Neuronal stem cell (in vitro differentiated cells): ENCODE results near the gene DNAH2.

Source experiments
- DNase-seq: peaks from one replicate; pipeline ENCODE4 v3.0.0-alpha.2; 2013; ENCODE audit warnings: low spot score
- H2AFZ ChIP-seq: one replicate; pipeline ENCODE4 v1.6.1; 2013; ENCODE audit warnings: mild to moderate bottlenecking, low read length, inconsistent platforms
- H2AK5ac ChIP-seq: 2 replicates; pipeline ENCODE4 v1.6.1; 2013; ENCODE audit warnings: low read depth, mild to moderate bottlenecking, inconsistent platforms, low read length, moderate library complexity, mixed read lengths
- H2BK120ac ChIP-seq: 2 replicates; pipeline ENCODE4 v1.6.1; 2013; ENCODE audit warnings: low read depth, mild to moderate bottlenecking, inconsistent platforms, low read length, moderate library complexity, mixed read lengths
- H2BK12ac ChIP-seq: one replicate; pipeline ENCODE4 v1.6.1; 2013; ENCODE audit warnings: low read length, inconsistent platforms
- H2BK15ac ChIP-seq: 2 replicates; pipeline ENCODE4 v1.6.1; 2013; ENCODE audit warnings: mild to moderate bottlenecking, low read length, inconsistent platforms, mixed read lengths
- H2BK5ac ChIP-seq: one replicate; pipeline ENCODE4 v1.6.1; 2013; ENCODE audit warnings: inconsistent platforms, mild to moderate bottlenecking, low read length, moderate library complexity
- H3K14ac ChIP-seq: one replicate; pipeline ENCODE4 v1.6.1; 2013; ENCODE audit warnings: low read length, inconsistent platforms
- H3K18ac ChIP-seq: 2 replicates; pipeline ENCODE4 v1.6.1; 2013; ENCODE audit warnings: low read length, inconsistent platforms
- H3K23ac ChIP-seq: 2 replicates; pipeline ENCODE4 v1.6.1; 2013; ENCODE audit warnings: low read depth, mild to moderate bottlenecking, mixed read lengths, low read length, inconsistent platforms; ENCODE audit not compliant: poor library complexity
- H3K27ac ChIP-seq: replicated peaks from 3 replicates; pipeline ENCODE4 v1.5.1; 2013; ENCODE audit warnings: low read length, inconsistent platforms
- H3K27me3 ChIP-seq, 3 experiments: 2 replicates each; pipeline ENCODE4 v1.6.1; 2013; ENCODE audit warnings: low read length in 3 of 3, mild to moderate bottlenecking in 2 of 3, inconsistent platforms in 1 of 3, low read depth in 1 of 3, mixed read lengths in 1 of 3, moderate library complexity in 1 of 3; ENCODE audit not compliant: control insufficient read depth in 3 of 3, insufficient read depth in 3 of 3
- H3K36me3 ChIP-seq, 2 donors: replicated peaks in 1 of 2; 2 replicates each; pipeline ENCODE4 v1.6.1; 2013; ENCODE audit warnings: low read length in 2 of 2; ENCODE audit not compliant: control insufficient read depth in 2 of 2, insufficient read depth in 2 of 2
- H3K4ac ChIP-seq: 2 replicates; pipeline ENCODE4 v1.6.1; 2013; ENCODE audit warnings: inconsistent platforms, mild to moderate bottlenecking, low read length, moderate library complexity
- H3K4me1 ChIP-seq, 2 donors: 1 replicate in 1 of 2; 2 replicates in 1 of 2; pipeline ENCODE4 v1.6.1; 2013; ENCODE audit warnings: low read length in 2 of 2, low read depth in 1 of 2; ENCODE audit not compliant: control insufficient read depth in 2 of 2, insufficient read depth in 1 of 2
- H3K4me2 ChIP-seq: one replicate; pipeline ENCODE4 v1.6.1; 2013; ENCODE audit warnings: mild to moderate bottlenecking, low read length, inconsistent platforms; ENCODE audit not compliant: insufficient read depth, poor library complexity, severe bottlenecking
- H3K4me3 ChIP-seq, 2 donors: 2 replicates each; pipeline ENCODE4 v1.5.1; 2013; ENCODE audit warnings: low read length in 2 of 2, mild to moderate bottlenecking in 2 of 2, inconsistent platforms in 1 of 2, moderate library complexity in 1 of 2
- H3K79me1 ChIP-seq: one replicate; pipeline ENCODE4 v1.6.1; 2013; ENCODE audit warnings: low read depth, mild to moderate bottlenecking, inconsistent platforms, low read length, moderate library complexity
- H3K9ac ChIP-seq: one replicate; pipeline ENCODE4 v1.6.1; 2013; ENCODE audit warnings: mild to moderate bottlenecking, low read depth, low read length, inconsistent platforms; ENCODE audit not compliant: poor library complexity
- H3K9me3 ChIP-seq, 2 donors: replicated peaks in 1 of 2; 2 replicates each; pipeline versions ENCODE3 to v1.6.1; 2013; ENCODE audit warnings: low read length in 2 of 2, mild to moderate bottlenecking in 2 of 2, inconsistent platforms in 1 of 2, low read depth in 1 of 2, mixed read lengths in 1 of 2, moderate library complexity in 1 of 2; ENCODE audit not compliant: control insufficient read depth in 2 of 2, insufficient read depth in 1 of 2
- H4K8ac ChIP-seq: one replicate; pipeline ENCODE4 v1.6.1; 2013; ENCODE audit warnings: low read depth, mild to moderate bottlenecking, inconsistent platforms, low read length, moderate library complexity
- H4K91ac ChIP-seq: one replicate; pipeline ENCODE4 v1.6.1; 2013; ENCODE audit warnings: low read length, low read depth, mild to moderate bottlenecking, inconsistent platforms; ENCODE audit not compliant: poor library complexity
- WGBS, 2 donors: extraction: QIAGEN DNeasy Blood & Tissue Kit; methylation state at CpG; one replicate each; pipeline ENCODE4 v1.1.7; 2013; ENCODE audit warnings: missing lambda C conversion rate in 2 of 2, mixed read lengths in 1 of 2; ENCODE audit not compliant: insufficient read length in 2 of 2, insufficient replicate concordance in 1 of 2; ENCODE audit errors: extremely low coverage in 2 of 2; 5-methylcytosine and 5-hydroxymethylcytosine counted together

DNAH2 gene

GRCh38 chr17:7878234-7878633, 160.7 kb downstream of the DNAH2 start:
- H3K4me2 ChIP-seq, result no peak overlapping the region
- H3K27ac ChIP-seq, result no peak overlapping the region
- no CpG with 5 or more reads among the region's 7 CpGs for WGBS, 2 donors
- H2BK12ac ChIP-seq, result no peak overlapping the region
- H3K18ac ChIP-seq, result no peak overlapping the region
- no peaks in the 10 kb centered on the region for H3K9me3 ChIP-seq
- H3K4me1 ChIP-seq, result no peaks in the 10 kb centered on the region
- H2BK15ac ChIP-seq, result no peak overlapping the region
- no peak overlapping the region for H2AFZ ChIP-seq
- no peak overlapping the region for H3K4me3 ChIP-seq
- no peak for DNase-seq
- no peak overlapping the region for H3K23ac ChIP-seq
- no peak overlapping the region for H3K4ac ChIP-seq
- no peak overlapping the region for H2BK5ac ChIP-seq
- no peak overlapping the region for H4K91ac ChIP-seq
- H3K36me3 ChIP-seq, result peaks cover 6 to 94% of the 10 kb centered on the region in 2 donors
- H2BK120ac ChIP-seq, result no peak overlapping the region
- no peaks in the 10 kb centered on the region for H3K79me1 ChIP-seq
- H3K9ac ChIP-seq, result no peak overlapping the region
- H4K8ac ChIP-seq, result no peak overlapping the region
- H2AK5ac ChIP-seq, result no peak overlapping the region
- H3K27me3 ChIP-seq, result peaks cover 0 to 3% (median 0%) of the 10 kb centered on the region in 3 experiments
- no peak overlapping the region for H3K14ac ChIP-seq

- no peak overlapping the region for H2BK5ac ChIP-seq
- WGBS, 2 donors, result no CpG with 5 or more reads among the region's 3 CpGs
- peaks cover 6 to 78% of the 10 kb centered on the region in 2 donors for H3K36me3 ChIP-seq
- no peak overlapping the region for H2BK120ac ChIP-seq
- no peak overlapping the region for H2BK12ac ChIP-seq
- H3K23ac ChIP-seq, result no peak overlapping the region
- H4K8ac ChIP-seq, result no peak overlapping the region
- H3K4me1 ChIP-seq, result peaks cover 0 to 7% of the 10 kb centered on the region in 2 donors
- peaks cover 0 to 3% (median 0%) of the 10 kb centered on the region in 3 experiments for H3K27me3 ChIP-seq
- H2AK5ac ChIP-seq, result no peak overlapping the region
- no peaks in the 10 kb centered on the region for H3K79me1 ChIP-seq
- no peak overlapping the region for H2AFZ ChIP-seq
- H4K91ac ChIP-seq, result no peak overlapping the region
- H2BK15ac ChIP-seq, result no peak overlapping the region
- DNase-seq, result no peak
- no peak overlapping the region for H3K27ac ChIP-seq
- H3K9me3 ChIP-seq, result no peaks in the 10 kb centered on the region
- H3K4ac ChIP-seq, result no peak overlapping the region
- no peak overlapping the region for H3K9ac ChIP-seq
- H3K4me3 ChIP-seq, result no peak overlapping the region
- no peak overlapping the region for H3K14ac ChIP-seq
- no peak overlapping the region for H3K4me2 ChIP-seq
- no peak overlapping the region for H3K18ac ChIP-seq
Measured at GRCh38 chr17:7880076-7880868, 162.7 kb downstream of the DNAH2 start.

DNA sequence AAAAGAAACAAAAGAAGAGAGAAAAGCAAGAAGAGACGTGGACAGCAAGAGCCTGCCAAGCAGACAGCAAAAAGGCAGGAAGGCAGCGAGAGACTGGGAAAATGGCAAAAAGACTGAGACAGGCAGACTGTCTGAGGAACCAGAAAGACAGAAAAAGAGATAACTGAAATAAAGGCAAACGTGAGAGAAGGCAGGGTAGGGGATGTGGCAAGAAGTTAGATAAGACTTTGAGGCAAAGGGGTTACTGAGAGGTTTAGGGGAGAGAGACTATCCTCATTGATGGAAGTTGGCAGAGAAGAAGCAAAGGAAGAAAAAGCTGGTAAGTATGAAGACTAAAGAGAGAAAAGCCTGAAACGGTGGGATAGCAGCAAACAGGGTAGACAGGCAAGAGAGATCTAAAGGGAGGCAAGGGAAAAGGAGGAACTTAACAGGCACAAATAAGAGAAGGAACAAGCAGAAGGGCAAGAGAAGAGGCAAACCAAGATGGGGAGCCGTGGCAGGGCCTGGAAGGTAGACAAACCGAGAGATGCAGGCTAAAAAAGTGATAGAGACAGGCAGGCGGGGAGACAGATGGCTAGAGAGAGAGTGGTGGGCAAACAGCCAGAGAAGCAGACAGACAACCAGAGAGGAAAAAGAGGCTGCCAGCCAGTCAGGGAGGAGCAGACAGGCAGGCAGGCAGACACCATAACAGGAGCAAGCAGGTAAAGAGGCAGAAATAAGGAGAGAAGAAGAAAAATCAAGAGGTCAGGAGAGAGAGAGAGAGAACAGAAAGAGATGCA, 163.9 kb downstream of the DNAH2 start:
- Histone ChIP-seq H2BK15ac (no peak overlapping the region), H3K27ac (no peak overlapping the region), H2AK5ac (no peak overlapping the region), H3K4me2 (no peak overlapping the region), H3K79me1 (no peaks in the 10 kb centered on the region), H4K8ac (no peak overlapping the region), H3K4me3 (no peak overlapping the region), H4K91ac (no peak overlapping the region), H2BK12ac (no peak overlapping the region), H3K18ac (no peak overlapping the region), H2BK120ac (no peak overlapping the region), H3K9me3 (no peaks in the 10 kb centered on the region), H3K23ac (no peak overlapping the region), H3K36me3 (peaks cover 6 to 66% of the 10 kb centered on the region in 2 donors), H2BK5ac (no peak overlapping the region), H3K4ac (no peak overlapping the region), H3K9ac (peak overlapping the region; percentile 54), H3K27me3 (peaks cover 0 to 3% (median 0%) of the 10 kb centered on the region in 3 experiments), H3K14ac (no peak overlapping the region), H2AFZ (no peak overlapping the region), H3K4me1 (peaks cover 3 to 12% of the 10 kb centered on the region in 2 donors)
- no CpG with 5 or more reads among the region's 7 CpGs for WGBS, 2 donors
- no peak for DNase-seq

GRCh38 chr17:7882068-7882467, 164.5 kb downstream of the DNAH2 start:
- DNase-seq, result no peak
- H3K4ac ChIP-seq, result no peak overlapping the region
- H3K9ac ChIP-seq, result no peak overlapping the region
- H2BK5ac ChIP-seq, result no peak overlapping the region
- H3K27me3 ChIP-seq, result peaks cover 0 to 3% (median 0%) of the 10 kb centered on the region in 3 experiments
- H2AK5ac ChIP-seq, result no peak overlapping the region
- H3K27ac ChIP-seq, result no peak overlapping the region
- H2BK15ac ChIP-seq, result no peak overlapping the region
- H3K23ac ChIP-seq, result no peak overlapping the region
- no peak overlapping the region for H3K18ac ChIP-seq
- no peak overlapping the region for H4K91ac ChIP-seq
- H3K4me1 ChIP-seq, result peaks cover 9 to 12% of the 10 kb centered on the region in 2 donors
- no peak overlapping the region for H2AFZ ChIP-seq
- H2BK12ac ChIP-seq, result no peak overlapping the region
- no peaks in the 10 kb centered on the region for H3K9me3 ChIP-seq
- H4K8ac ChIP-seq, result no peak overlapping the region
- H3K4me2 ChIP-seq, result no peak overlapping the region
- no CpG with 5 or more reads among the region's 7 CpGs for WGBS, 2 donors
- H3K4me3 ChIP-seq, result peak overlapping the region in 1 of 2 donors; percentile 63
- H3K79me1 ChIP-seq, result no peaks in the 10 kb centered on the region
- H3K14ac ChIP-seq, result no peak overlapping the region
- H3K36me3 ChIP-seq, result peaks cover 6 to 61% of the 10 kb centered on the region in 2 donors
- H2BK120ac ChIP-seq, result no peak overlapping the region
